Endothelial cell of umbilical vein (primary cell): Measurements from ENCODE around the gene C3orf20. TPM values are rescaled to one million over a fixed set of nuclear protein-coding genes. Genes with fewer than 3 reads are reported as not detected.

ENCODE experiments used
- BruUV-seq: library from RNA; stranded (reverse); fragments of 400-500 nt; replicated peaks from 2 replicates; lab custom pipeline; 2021; lab: Mats Ljungman, UMichigan
- CTCF ChIA-PET: fragments of 300-600, 350-600 bp; sonication (Branson Sonifier 250); formaldehyde crosslinking; loops from one replicate; lab custom pipeline; 2021; ENCODE audit warnings: antibody characterized with exemption, inconsistent platforms; lab: Charles Lee
- POLR2A ChIA-PET: fragments of 300-600, 350-600 bp; sonication (Branson Sonifier 250); formaldehyde crosslinking; loops from one replicate; lab custom pipeline; 2021; ENCODE audit warnings: antibody characterized with exemption, inconsistent platforms; lab: Charles Lee
- DNase-seq: peaks from one replicate; pipeline ENCODE4 v3.0.0-alpha.2; 2011; ENCODE audit warnings: low read depth, low spot score
- FAIRE-seq: peaks from 2 replicates; lab custom pipeline; 2011; peaks lifted over from hg19 to GRCh38; lab: Jason Lieb, UNC
- H2AFZ ChIP-seq: 2 replicates; pipeline ENCODE4 v1.6.0; 2012; ENCODE audit warnings: low read depth, low read length, control low read depth, inconsistent platforms
- H3K27ac ChIP-seq: 2 replicates; pipeline ENCODE4 v1.5.1; 2011; ENCODE audit warnings: low read depth, mild to moderate bottlenecking, control low read depth, low read length, moderate library complexity; ENCODE audit not compliant: insufficient read depth
- H3K27me3 ChIP-seq, 2 experiments: 2 replicates each; pipeline versions ENCODE4 v1.6.0 to v1.6.1; 2011; ENCODE audit warnings: low read length in 2 of 2, mixed read lengths in 1 of 2; ENCODE audit not compliant: control insufficient read depth in 2 of 2, insufficient read depth in 2 of 2
- H3K36me3 ChIP-seq, 2 experiments: 2 replicates in 1 of 2; 3 replicates in 1 of 2; pipeline ENCODE4 v1.5.1; 2011; ENCODE audit warnings: low read length in 2 of 2, mild to moderate bottlenecking in 1 of 2, moderate library complexity in 1 of 2; ENCODE audit not compliant: control insufficient read depth in 2 of 2, insufficient read depth in 2 of 2; ENCODE audit errors: extremely low read depth in 1 of 2
- H3K4me1 ChIP-seq: 3 replicates; pipeline ENCODE4 v1.5.1; 2011; ENCODE audit warnings: mild to moderate bottlenecking, low read length; ENCODE audit not compliant: control insufficient read depth, insufficient read depth; ENCODE audit errors: extremely low read depth
- H3K4me2 ChIP-seq: 2 replicates; pipeline ENCODE4 v1.6.1; 2011; ENCODE audit warnings: low read length, control low read depth, mixed read lengths; ENCODE audit not compliant: insufficient read depth
- H3K4me3 ChIP-seq, 3 experiments: fragments of 200-600 bp in 1 of 3; sonication (generic), shearing (Covaris generic) in 1 of 3; replicated peaks in 1 of 3; 2 replicates each; pipeline ENCODE4 v1.5.1; 2011 to 2016; ENCODE audit warnings: control low read depth in 3 of 3, low read length in 3 of 3, mild to moderate bottlenecking in 2 of 3, inconsistent platforms in 1 of 3, low read depth in 1 of 3, moderate library complexity in 1 of 3; ENCODE audit not compliant: insufficient read depth in 1 of 3
- H3K79me2 ChIP-seq: 2 replicates; pipeline ENCODE4 v1.6.0; 2012; ENCODE audit warnings: low read length, inconsistent platforms; ENCODE audit not compliant: control insufficient read depth, insufficient read depth
- H3K9ac ChIP-seq: replicated peaks from 2 replicates; pipeline ENCODE3; 2011; ENCODE audit warnings: low read length, control low read depth; ENCODE audit not compliant: insufficient read depth; ENCODE audit errors: extremely low read depth
- H3K9me1 ChIP-seq: replicated peaks from 3 replicates; pipeline ENCODE4 v1.6.0; 2011; ENCODE audit warnings: mild to moderate bottlenecking, low read length; ENCODE audit not compliant: control insufficient read depth, insufficient read depth; ENCODE audit errors: extremely low read depth
- H3K9me3 ChIP-seq: replicated peaks from 2 replicates; pipeline ENCODE4 v1.5.1; 2012; ENCODE audit warnings: low read length, inconsistent platforms; ENCODE audit not compliant: control insufficient read depth, insufficient read depth
- H4K20me1 ChIP-seq: replicated peaks from 2 replicates; pipeline ENCODE3; 2011; ENCODE audit warnings: mild to moderate bottlenecking, low read length; ENCODE audit not compliant: control insufficient read depth, insufficient read depth; ENCODE audit errors: extremely low read depth
- FOS ChIP-seq: IDR thresholded peaks from 2 replicates; pipeline ENCODE4 v1.6.1; 2011; ENCODE audit warnings: mild to moderate bottlenecking, low read length, moderate library complexity, borderline replicate concordance; ENCODE audit not compliant: insufficient read depth
- GATA2 ChIP-seq: IDR thresholded peaks from 2 replicates; pipeline ENCODE4 v1.7.0; 2011; ENCODE audit warnings: low read depth, mild to moderate bottlenecking, moderate library complexity, mixed read lengths, low read length; ENCODE audit not compliant: insufficient read length, insufficient read depth
- JUN ChIP-seq: IDR thresholded peaks from 2 replicates; pipeline ENCODE4 v1.6.1; 2011; ENCODE audit warnings: borderline replicate concordance, low read depth; ENCODE audit not compliant: insufficient read length, insufficient read depth
- MAX ChIP-seq: IDR thresholded peaks from 2 replicates; pipeline ENCODE4 v1.6.1; 2011; ENCODE audit not compliant: insufficient read depth, insufficient read length
- MYC ChIP-seq: IDR thresholded peaks from one replicate; pipeline ENCODE4 v1.6.1; 2011; ENCODE audit warnings: mild to moderate bottlenecking, low read depth, low read length
- POLR2AphosphoS5 ChIP-seq: IDR thresholded peaks from 2 replicates; pipeline ENCODE4 v1.6.1; 2012; ENCODE audit warnings: low read depth, mild to moderate bottlenecking, control low read depth, low read length, moderate library complexity; ENCODE audit not compliant: insufficient read depth
- dilution Hi-C: fragments of 300-500 bp; cut with MboI; formaldehyde crosslinking; loops from one replicate; pipeline ENCODE4 v1.15.0; 2019; ENCODE audit warnings: low sequenced_read_pairs; ENCODE audit not compliant: extremely low pct_ligation_motif_present
- intact Hi-C: fragments of 100-400 bp; cut with micrococcal nuclease; formaldehyde crosslinking; loops from one replicate; pipeline ENCODE4 v1.10.0; 2022
- polyA plus RNA-seq, 4 experiments: library from polyadenylated mRNA; depleted of rRNA in 3 of 4; stranded (reverse) in 3 of 4; unstranded in 1 of 4; fragments of >200 nt; gene quantifications; 2 replicates each; pipeline versions ENCODE4 v1.2.1 to v1.2.3, GENCODE V29; 2011 to 2012; ENCODE audit warnings: missing spikeins in 1 of 4
- total RNA-seq: library from RNA; stranded (reverse); gene quantifications from 2 replicates; pipeline ENCODE4 v1.2.3, GENCODE V29; 2021

The C3orf20 gene
- total and polyA plus RNA-seq, 2 donors (not counting 3 experiments of a cell fraction or from before 2014, with no cell fraction given): not detected

GRCh38 chr3:14802381-14802731, 127.4 kb downstream of the C3orf20 start:
- Histone ChIP-seq H3K79me2 (no peaks in the 10 kb centered on the region), H3K36me3 (no peaks in the 10 kb centered on the region), H2AFZ (no peak overlapping the region), H3K4me1 (peaks cover 44% of the 10 kb centered on the region), H3K27me3 (no peaks in the 10 kb centered on the region), H3K9me1 (no peaks in the 10 kb centered on the region), H3K9me3 (no peaks in the 10 kb centered on the region), H3K4me2 (no peak overlapping the region), H3K27ac (no peak overlapping the region), H4K20me1 (no peaks in the 10 kb centered on the region), H3K9ac (no peak overlapping the region), H3K4me3 (no peak overlapping the region)
- no TSS peak for BruUV-seq
- ChIA-PET POLR2A (no interaction called here), CTCF (interaction anchor here (1.2 to 2.0 kb wide), 3 partner anchors 21 to 119 kb away, joined by 3 to 5 read pairs (median 3); no protein-coding TSS in a partner anchor)
- FAIRE-seq (no peak), DNase-seq (no peak)
- dilution Hi-C loops: no loop called here
- TF ChIP-seq GATA2 (no peak), MAX (no peak), FOS (no peak), JUN (no peak), MYC (no peak), POLR2AphosphoS5 (no peak)
- intact Hi-C loops: loop anchor here (10.0 kb wide), 2 partner anchors 242 to 368 kb away; no protein-coding TSS in a partner anchor
